H9 (cell line): ENCODE data around the gene ASTN2. TPM values are rescaled to one million over a fixed set of nuclear protein-coding genes. Genes with fewer than 3 reads are reported as not detected.

ENCODE experiments used
- DNase-seq: peaks from one replicate; pipeline ENCODE4 v3.0.0-alpha.2; 2017
- H2AFZ ChIP-seq: one replicate; pipeline ENCODE4 v1.6.1; 2013; ENCODE audit warnings: mild to moderate bottlenecking, low read length, control low read depth, moderate library complexity
- H2AK5ac ChIP-seq: 2 replicates; pipeline ENCODE4 v1.6.1; 2013; ENCODE audit warnings: low read length, control low read depth, mixed read lengths; ENCODE audit not compliant: insufficient read length
- H2BK120ac ChIP-seq: one replicate; pipeline ENCODE4 v1.6.1; 2013; ENCODE audit warnings: low read depth, mild to moderate bottlenecking, low read length, control low read depth, inconsistent platforms; ENCODE audit not compliant: poor library complexity, severe bottlenecking
- H2BK12ac ChIP-seq: 2 replicates; pipeline ENCODE4 v1.6.1; 2013; ENCODE audit warnings: low read length, control low read depth, mixed read lengths, low read depth; ENCODE audit not compliant: insufficient read length
- H2BK15ac ChIP-seq: 2 replicates; pipeline ENCODE4 v1.6.1; 2013; ENCODE audit warnings: low read depth, low read length, control low read depth
- H2BK20ac ChIP-seq: one replicate; pipeline ENCODE4 v1.6.1; 2013; ENCODE audit warnings: low read depth, mild to moderate bottlenecking, low read length, control low read depth, inconsistent platforms; ENCODE audit not compliant: poor library complexity, severe bottlenecking
- H2BK5ac ChIP-seq: 2 replicates; pipeline ENCODE4 v1.6.1; 2013; ENCODE audit warnings: low read length, control low read depth, mixed read lengths; ENCODE audit not compliant: insufficient read length
- H3K14ac ChIP-seq: 2 replicates; pipeline ENCODE4 v1.6.1; 2013; ENCODE audit warnings: low read length, control low read depth; ENCODE audit not compliant: insufficient read depth
- H3K18ac ChIP-seq: 2 replicates; pipeline ENCODE4 v1.6.1; 2013; ENCODE audit warnings: low read depth, mild to moderate bottlenecking, mixed read lengths, low read length, control low read depth; ENCODE audit not compliant: insufficient read length
- H3K23ac ChIP-seq: 2 replicates; pipeline ENCODE4 v1.6.1; 2013; ENCODE audit warnings: low read length, control low read depth, mixed read lengths, low read depth; ENCODE audit not compliant: insufficient read length
- H3K23me2 ChIP-seq: 2 replicates; pipeline ENCODE4 v1.6.1; 2013; ENCODE audit warnings: low read depth, mild to moderate bottlenecking, mixed read lengths, low read length, control low read depth; ENCODE audit not compliant: insufficient read length, poor library complexity, severe bottlenecking
- H3K27ac ChIP-seq: 2 replicates; pipeline ENCODE4 v1.5.1; 2013; ENCODE audit warnings: low read length, control low read depth, mixed read lengths, low read depth; ENCODE audit not compliant: insufficient read length
- H3K27me3 ChIP-seq: 2 replicates; pipeline ENCODE4 v1.6.1; 2013; ENCODE audit warnings: low read length, control low read depth, inconsistent platforms; ENCODE audit not compliant: insufficient read depth
- H3K4ac ChIP-seq: 2 replicates; pipeline ENCODE4 v1.6.1; 2013; ENCODE audit warnings: low read depth, mild to moderate bottlenecking, control low read depth, inconsistent platforms, low read length, moderate library complexity
- H3K4me1 ChIP-seq: 2 replicates; pipeline ENCODE4 v1.6.1; 2013; ENCODE audit warnings: low read length, control low read depth, inconsistent platforms; ENCODE audit not compliant: insufficient read depth
- H3K4me2 ChIP-seq: 2 replicates; pipeline ENCODE4 v1.6.1; 2013; ENCODE audit warnings: low read length, control low read depth, mixed read lengths; ENCODE audit not compliant: insufficient read length, insufficient read depth
- H3K56ac ChIP-seq: 2 replicates; pipeline ENCODE4 v1.6.1; 2013; ENCODE audit warnings: low read depth, mild to moderate bottlenecking, mixed read lengths, low read length, control low read depth; ENCODE audit not compliant: insufficient read length
- H3K79me1 ChIP-seq: 2 replicates; pipeline ENCODE4 v1.6.1; 2013; ENCODE audit warnings: low read depth, mild to moderate bottlenecking, moderate library complexity, low read length, control low read depth, inconsistent platforms; ENCODE audit not compliant: insufficient read depth, poor library complexity, severe bottlenecking
- H3K79me2 ChIP-seq: 2 replicates; pipeline ENCODE4 v1.6.1; 2013; ENCODE audit warnings: low read length, control low read depth, inconsistent platforms; ENCODE audit not compliant: insufficient read depth
- H3K9ac ChIP-seq: 2 replicates; pipeline ENCODE4 v1.6.1; 2013; ENCODE audit warnings: low read length, control low read depth, mixed read lengths; ENCODE audit not compliant: insufficient read length; ENCODE audit errors: extremely low read depth
- H3K9me3 ChIP-seq: one replicate; pipeline ENCODE4 v1.6.1; 2013; ENCODE audit warnings: low read depth, low read length, inconsistent platforms; ENCODE audit not compliant: control insufficient read depth
- H3T11ph ChIP-seq: one replicate; pipeline ENCODE4 v1.6.1; 2013; ENCODE audit warnings: mild to moderate bottlenecking, low read length, control low read depth, inconsistent platforms
- H4K20me1 ChIP-seq: one replicate; pipeline ENCODE4 v1.6.1; 2013; ENCODE audit not compliant: control insufficient read depth, insufficient read length, insufficient read depth
- H4K5ac ChIP-seq: 2 replicates; pipeline ENCODE4 v1.6.1; 2013; ENCODE audit warnings: low read depth, mild to moderate bottlenecking, mixed read lengths, low read length, control low read depth; ENCODE audit not compliant: insufficient read length
- H4K8ac ChIP-seq: replicated peaks from 2 replicates; pipeline ENCODE4 v1.6.1; 2013; ENCODE audit warnings: low read length, control low read depth, mixed read lengths, low read depth; ENCODE audit not compliant: insufficient read length
- H4K91ac ChIP-seq: 2 replicates; pipeline ENCODE4 v1.6.1; 2013; ENCODE audit warnings: low read depth, mild to moderate bottlenecking, moderate library complexity, mixed read lengths, low read length, control low read depth; ENCODE audit not compliant: insufficient read length
- H3K27ac Mint-ChIP-seq, 3 experiments: 2 replicates in 2 of 3; 3 replicates in 1 of 3; pipeline ENCODE4 v1.8.0; 2020 to 2021; ENCODE audit warnings: mixed read lengths in 3 of 3, mild to moderate bottlenecking in 1 of 3, moderate library complexity in 1 of 3
- H3K27me3 Mint-ChIP-seq: 2 replicates; pipeline ENCODE4 v1.8.0; 2021; ENCODE audit warnings: low read depth, mild to moderate bottlenecking, moderate library complexity, mixed read lengths
- H3K36me3 Mint-ChIP-seq, 3 experiments: 2 replicates in 2 of 3; 3 replicates in 1 of 3; pipeline ENCODE4 v1.8.0; 2020 to 2021; ENCODE audit warnings: low read depth in 3 of 3, mixed read lengths in 3 of 3; ENCODE audit not compliant: insufficient read depth in 1 of 3
- H3K4me1 Mint-ChIP-seq, 2 experiments: 2 replicates each; pipeline ENCODE4 v1.8.0; 2020; ENCODE audit warnings: mixed read lengths in 2 of 2
- H3K4me3 Mint-ChIP-seq, 2 experiments: 2 replicates in 1 of 2; 3 replicates in 1 of 2; pipeline ENCODE4 v1.8.0; 2020 to 2021; ENCODE audit warnings: mild to moderate bottlenecking in 2 of 2, mixed read lengths in 2 of 2, moderate library complexity in 1 of 2
- H3K9me3 Mint-ChIP-seq, 2 experiments: 2 replicates in 1 of 2; 3 replicates in 1 of 2; pipeline ENCODE4 v1.8.0; 2020; ENCODE audit warnings: mild to moderate bottlenecking in 2 of 2, mixed read lengths in 2 of 2, moderate library complexity in 1 of 2
- WGBS: extraction: QIAGEN DNeasy Blood & Tissue Kit; methylation state at CpG from one replicate; pipeline ENCODE4 v1.1.7; 2013; ENCODE audit warnings: missing lambda C conversion rate, low lambda C conversion rate, mixed read lengths; ENCODE audit not compliant: insufficient read length; ENCODE audit errors: extremely low coverage; 5-methylcytosine and 5-hydroxymethylcytosine counted together
- total RNA-seq: library from RNA; stranded (reverse); gene quantifications from 2 replicates; pipeline ENCODE4 v1.2.1, GENCODE V29; 2021
- TF ChIP-seq, protein P1 (sequence below): fragments of 200-600 bp; sonication (generic); conservative IDR thresholded peaks from 3 replicates; pipeline ENCODE4 v1.8.0; 2021; ENCODE audit warnings: antibody characterized with exemption, mild to moderate bottlenecking

Gene ASTN2
- total RNA-seq, 1 experiment from 2014 or later = 9.7 TPM

DNA sequence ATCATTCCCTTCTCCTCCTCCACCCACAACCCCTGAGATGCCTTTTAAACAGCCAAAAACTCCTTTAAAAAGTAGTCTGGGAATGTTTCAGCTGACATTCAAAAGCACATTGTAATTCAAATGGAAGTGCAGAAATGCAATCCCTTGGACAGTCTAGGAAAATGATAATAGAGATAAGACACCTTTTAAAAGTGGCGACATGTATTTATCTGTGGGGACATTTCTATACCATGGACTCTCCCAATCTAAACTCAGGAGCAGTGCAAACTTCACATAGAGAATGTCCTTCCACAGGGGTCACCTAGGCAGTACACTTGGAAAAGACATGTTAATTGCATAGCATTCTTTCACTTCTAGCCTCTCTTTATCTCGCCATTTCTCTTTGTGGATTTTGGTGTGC is 694.7 kb downstream of the ASTN2 start:
- Histone ChIP-seq H4K91ac (no peak overlapping the region), H3K79me2 (no peaks in the 10 kb centered on the region), H3K4me1 (peaks cover 10% of the 10 kb centered on the region; the same call in 1 of the 2 replicates), H3K9ac (no peak overlapping the region), H2BK20ac (no peak overlapping the region), H2BK120ac (no peak overlapping the region), H3K4ac (no peak overlapping the region), H3K23ac (no peak overlapping the region), H3K27me3 (no peaks in the 10 kb centered on the region), H4K8ac (no peak overlapping the region), H2AK5ac (no peak overlapping the region), H2BK5ac (no peak overlapping the region), H3K79me1 (no peaks in the 10 kb centered on the region), H3K56ac (no peak overlapping the region), H3K23me2 (no peaks in the 10 kb centered on the region), H3K9me3 (no peaks in the 10 kb centered on the region), H2AFZ (no peak overlapping the region), H3K18ac (no peak overlapping the region), H2BK12ac (no peak overlapping the region), H3T11ph (no peak overlapping the region), H4K5ac (no peak overlapping the region), H3K27ac (no peak overlapping the region), H3K4me2 (no peak overlapping the region), H3K14ac (no peak overlapping the region), H4K20me1 (no peaks in the 10 kb centered on the region), H2BK15ac (no peak overlapping the region)
- DNase-seq = no peak
- H3K36me3 Mint-ChIP-seq = peaks cover 0 to 4% (median 0%) of the 10 kb centered on the region in 3 experiments; a peak in 2 of 7 replicates
- H3K4me1 Mint-ChIP-seq = peaks cover 27 to 36% of the 10 kb centered on the region in 2 experiments
- peak overlapping the region in 1 of 3 experiments; percentile 11; a peak in 1 of 7 replicates for H3K27ac Mint-ChIP-seq
- peaks cover 3% of the 10 kb centered on the region; the same call in 1 of the 2 replicates for H3K27me3 Mint-ChIP-seq
- H3K4me3 Mint-ChIP-seq = no peak overlapping the region
- WGBS = no CpG with 5 or more reads among the region's 2 CpGs
- H3K9me3 Mint-ChIP-seq = no peaks in the 10 kb centered on the region
- TF ChIP-seq, protein P1, sequence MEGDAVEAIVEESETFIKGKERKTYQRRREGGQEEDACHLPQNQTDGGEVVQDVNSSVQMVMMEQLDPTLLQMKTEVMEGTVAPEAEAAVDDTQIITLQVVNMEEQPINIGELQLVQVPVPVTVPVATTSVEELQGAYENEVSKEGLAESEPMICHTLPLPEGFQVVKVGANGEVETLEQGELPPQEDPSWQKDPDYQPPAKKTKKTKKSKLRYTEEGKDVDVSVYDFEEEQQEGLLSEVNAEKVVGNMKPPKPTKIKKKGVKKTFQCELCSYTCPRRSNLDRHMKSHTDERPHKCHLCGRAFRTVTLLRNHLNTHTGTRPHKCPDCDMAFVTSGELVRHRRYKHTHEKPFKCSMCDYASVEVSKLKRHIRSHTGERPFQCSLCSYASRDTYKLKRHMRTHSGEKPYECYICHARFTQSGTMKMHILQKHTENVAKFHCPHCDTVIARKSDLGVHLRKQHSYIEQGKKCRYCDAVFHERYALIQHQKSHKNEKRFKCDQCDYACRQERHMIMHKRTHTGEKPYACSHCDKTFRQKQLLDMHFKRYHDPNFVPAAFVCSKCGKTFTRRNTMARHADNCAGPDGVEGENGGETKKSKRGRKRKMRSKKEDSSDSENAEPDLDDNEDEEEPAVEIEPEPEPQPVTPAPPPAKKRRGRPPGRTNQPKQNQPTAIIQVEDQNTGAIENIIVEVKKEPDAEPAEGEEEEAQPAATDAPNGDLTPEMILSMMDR = no peak
